GM19324 (cell line): ENCODE results near the gene TOR3A.

Experiments used
- ATAC-seq: cut with Tn5 transposase; IDR thresholded peaks from one replicate; pipeline ENCODE4 v1.9.1; 2021; ENCODE audit warnings: mild to moderate bottlenecking, moderate library complexity; ENCODE audit not compliant: unreplicated experiment, low FRiP score

TOR3A gene

GRCh38 chr1:179061360-179062282 is 20.2 kb upstream of the TOR3A start:
- no peak for ATAC-seq

- no peak for ATAC-seq
These were observed 15.4 kb upstream of the TOR3A start for GRCh38 chr1:179066471-179066870.

- ATAC-seq, result no peak
These were observed 4.5 kb upstream of the TOR3A start for GRCh38 chr1:179077396-179077795.

- no peak for ATAC-seq
These were observed 2.6 kb upstream of the TOR3A start for GRCh38 chr1:179079113-179079761.

GRCh38 chr1:179080866-179081686 is 794 bp upstream of the TOR3A start:
- peak; percentile 30 for ATAC-seq

- peak; percentile 31 for ATAC-seq
These were observed 596 bp downstream of the TOR3A start for GRCh38 chr1:179082333-179082998.

GRCh38 chr1:179082999-179083335 is 1.1 kb downstream of the TOR3A start:
- ATAC-seq, result no peak

- no peak for ATAC-seq
These were observed 1.7 kb downstream of the TOR3A start for GRCh38 chr1:179083533-179083932.

GRCh38 chr1:179087665-179088064 is 5.8 kb downstream of the TOR3A start:
- no peak for ATAC-seq

- ATAC-seq, result no peak
These were observed 8.1 kb downstream of the TOR3A start for GRCh38 chr1:179089827-179090482.

GRCh38 chr1:179090522-179090921 is 8.7 kb downstream of the TOR3A start:
- ATAC-seq, result no peak

- ATAC-seq, result no peak
These were observed 9.1 kb downstream of the TOR3A start for GRCh38 chr1:179090923-179091322.

GRCh38 chr1:179091691-179092165 is 9.9 kb downstream of the TOR3A start:
- ATAC-seq, result no peak

- no peak for ATAC-seq
These were observed 11.1 kb downstream of the TOR3A start for GRCh38 chr1:179092896-179093461.

GRCh38 chr1:179094818-179095217 is 12.9 kb downstream of the TOR3A start:
- ATAC-seq, result no peak

GRCh38 chr1:179095377-179095776 is 13.5 kb downstream of the TOR3A start:
- no peak for ATAC-seq

- no peak for ATAC-seq
These were observed 14.1 kb downstream of the TOR3A start for GRCh38 chr1:179095924-179096323.

- no peak for ATAC-seq
These were observed 18.0 kb downstream of the TOR3A start for GRCh38 chr1:179099891-179100290.

- ATAC-seq, result no peak
These were observed 19.7 kb downstream of the TOR3A start for GRCh38 chr1:179101566-179101965.

GRCh38 chr1:179103999-179104398 is 22.1 kb downstream of the TOR3A start:
- ATAC-seq, result no peak
